Uterus (tissue), 2 donors: Measurements from ENCODE around the gene NECTIN1.

Source experiments
- POLR2A ChIP-seq, 2 donors: fragments of 450-650 bp; IDR thresholded peaks; one replicate each; pipeline ENCODE4 v1.6.1; 2016; ENCODE audit warnings: antibody characterized with exemption in 2 of 2, mild to moderate bottlenecking in 1 of 2, moderate library complexity in 1 of 2
- TF ChIP-seq, protein P1 (sequence below), 4 experiments: fragments of 200-600 bp in 2 of 4; fragments of 450-650 bp in 2 of 4; sonication (generic) in 2 of 4; IDR thresholded peaks; one replicate each; pipeline ENCODE4 v1.5.1; 2016 to 2019; ENCODE audit warnings: antibody characterized with exemption in 4 of 4, mild to moderate bottlenecking in 2 of 4, moderate library complexity in 1 of 4

- TF ChIP-seq, protein P1, sequence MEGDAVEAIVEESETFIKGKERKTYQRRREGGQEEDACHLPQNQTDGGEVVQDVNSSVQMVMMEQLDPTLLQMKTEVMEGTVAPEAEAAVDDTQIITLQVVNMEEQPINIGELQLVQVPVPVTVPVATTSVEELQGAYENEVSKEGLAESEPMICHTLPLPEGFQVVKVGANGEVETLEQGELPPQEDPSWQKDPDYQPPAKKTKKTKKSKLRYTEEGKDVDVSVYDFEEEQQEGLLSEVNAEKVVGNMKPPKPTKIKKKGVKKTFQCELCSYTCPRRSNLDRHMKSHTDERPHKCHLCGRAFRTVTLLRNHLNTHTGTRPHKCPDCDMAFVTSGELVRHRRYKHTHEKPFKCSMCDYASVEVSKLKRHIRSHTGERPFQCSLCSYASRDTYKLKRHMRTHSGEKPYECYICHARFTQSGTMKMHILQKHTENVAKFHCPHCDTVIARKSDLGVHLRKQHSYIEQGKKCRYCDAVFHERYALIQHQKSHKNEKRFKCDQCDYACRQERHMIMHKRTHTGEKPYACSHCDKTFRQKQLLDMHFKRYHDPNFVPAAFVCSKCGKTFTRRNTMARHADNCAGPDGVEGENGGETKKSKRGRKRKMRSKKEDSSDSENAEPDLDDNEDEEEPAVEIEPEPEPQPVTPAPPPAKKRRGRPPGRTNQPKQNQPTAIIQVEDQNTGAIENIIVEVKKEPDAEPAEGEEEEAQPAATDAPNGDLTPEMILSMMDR (IDR thresholded peaks at IDR 0.05) = no peak
- TF ChIP-seq POLR2A (IDR thresholded peaks at IDR 0.05) = no peak
Observed at GRCh38 chr11:119661226-119661625, 67.8 kb downstream of the NECTIN1 start.
